Activated CD4-positive, alpha-beta T cell treated with anti-CD3 and anti-CD28 coated beads for 4 hours (primary cell): ENCODE measurements around the gene CSGALNACT2.
A peak's percentile ranks its signal among the peaks of the same experiment; 100 is the strongest.

Source experiments
- DNase-seq, 2 donors: peaks; one replicate each; pipeline ENCODE4 v3.0.0-alpha.2; 2020

Gene CSGALNACT2

GRCh38 chr10:43113201-43114087 is 24.8 kb upstream of the CSGALNACT2 start:
- DNase-seq = no peak

- DNase-seq = no peak
These were observed 24.0 kb upstream of the CSGALNACT2 start for GRCh38 chr10:43114088-43114742.

DNA sequence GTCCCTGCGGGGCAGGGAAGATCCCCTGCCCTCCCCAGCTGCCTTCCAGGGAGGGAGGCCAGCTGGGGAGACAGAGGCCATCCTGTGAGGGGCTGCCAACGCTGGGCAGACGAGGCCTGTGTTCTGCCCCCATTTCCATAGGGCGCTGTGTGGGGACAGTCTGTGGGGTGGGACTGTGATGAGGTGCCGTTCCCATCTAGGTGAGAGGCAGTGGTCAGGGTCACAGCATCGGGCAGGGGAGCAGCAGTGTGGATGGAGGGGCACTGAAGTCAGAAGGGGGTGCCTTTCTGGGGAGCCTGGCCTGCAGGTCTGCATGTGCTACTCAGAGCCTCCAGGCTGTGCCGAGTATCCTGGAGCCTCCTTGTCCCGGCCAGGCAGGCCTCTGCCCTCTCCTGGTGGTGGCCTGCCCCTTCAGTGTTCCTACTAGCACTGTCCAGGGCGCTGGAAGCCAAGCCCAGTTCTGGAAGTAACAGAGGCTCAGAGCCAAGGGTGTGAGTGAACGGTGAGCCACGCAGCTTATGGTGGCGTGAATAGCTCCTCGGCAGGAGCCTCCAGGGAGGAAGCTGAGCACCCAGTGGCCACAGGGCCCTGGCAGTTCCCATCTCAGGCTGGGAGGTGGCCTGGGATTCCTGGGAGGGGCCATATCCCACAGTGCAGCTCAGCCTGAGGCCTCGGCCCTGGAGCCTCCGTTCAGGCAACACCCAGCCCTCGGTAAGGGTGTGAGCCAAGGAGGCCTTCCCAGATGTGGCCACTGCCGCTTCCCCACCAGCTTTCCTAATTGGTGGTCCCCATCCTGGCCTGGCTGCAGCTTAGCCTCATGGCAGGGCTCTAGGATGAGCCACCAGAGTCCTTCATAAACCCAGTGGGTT is 23.3 kb upstream of the CSGALNACT2 start:
- DNase-seq = no peak

GRCh38 chr10:43115881-43116595 is 22.2 kb upstream of the CSGALNACT2 start:
- no peak for DNase-seq

DNA sequence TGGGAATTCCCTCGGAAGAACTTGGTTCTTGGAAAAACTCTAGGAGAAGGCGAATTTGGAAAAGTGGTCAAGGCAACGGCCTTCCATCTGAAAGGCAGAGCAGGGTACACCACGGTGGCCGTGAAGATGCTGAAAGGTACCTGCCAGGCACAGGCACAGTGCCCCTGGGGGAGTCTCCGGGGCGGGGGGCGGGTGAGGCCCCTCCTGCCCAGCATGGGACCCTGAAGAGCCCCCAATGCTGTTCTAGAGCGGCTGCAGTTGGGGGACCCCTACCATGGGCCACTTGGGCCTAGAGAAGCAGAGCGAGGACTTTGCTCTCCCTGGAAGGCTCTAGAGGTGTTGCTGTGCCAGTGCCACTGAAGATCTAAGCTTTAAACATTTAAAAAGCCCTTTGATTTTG is 21.6 kb upstream of the CSGALNACT2 start:
- no peak for DNase-seq

DNA sequence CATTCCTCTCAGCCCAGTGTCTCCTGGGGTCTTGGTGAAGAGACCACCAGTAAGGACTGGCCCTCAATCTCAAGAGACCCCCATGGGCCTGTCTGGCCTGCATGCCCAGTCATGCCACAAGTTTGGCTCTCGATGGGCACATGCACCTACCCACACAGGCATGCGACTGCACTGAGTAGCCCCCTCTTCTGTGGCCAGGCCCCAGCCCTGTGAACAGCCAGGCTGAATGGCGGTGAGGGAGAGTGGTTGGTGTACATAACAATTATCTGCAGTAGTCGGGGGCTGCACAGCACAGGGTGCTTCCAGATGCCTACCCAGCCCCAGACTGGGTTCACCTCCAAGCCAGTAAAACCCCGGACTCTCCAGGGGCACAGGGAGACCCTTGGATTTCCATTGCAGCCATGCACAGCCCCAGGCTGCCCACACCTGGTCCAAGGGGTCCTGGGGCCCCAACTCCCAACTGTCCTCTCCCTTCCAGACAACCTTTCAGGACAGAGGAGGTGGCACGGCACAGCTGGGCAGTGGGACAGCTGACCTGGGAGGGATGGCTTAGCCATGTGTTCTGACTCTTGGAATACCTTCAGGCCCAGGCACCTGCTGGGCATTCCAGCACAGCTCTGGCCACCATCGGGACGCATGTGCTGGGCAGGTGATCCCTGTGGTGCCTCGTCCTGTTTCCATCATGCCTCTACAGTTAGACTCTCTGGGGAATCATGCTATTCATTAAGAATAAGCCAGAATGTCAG is 21.0 kb upstream of the CSGALNACT2 start:
- DNase-seq = no peak

DNA sequence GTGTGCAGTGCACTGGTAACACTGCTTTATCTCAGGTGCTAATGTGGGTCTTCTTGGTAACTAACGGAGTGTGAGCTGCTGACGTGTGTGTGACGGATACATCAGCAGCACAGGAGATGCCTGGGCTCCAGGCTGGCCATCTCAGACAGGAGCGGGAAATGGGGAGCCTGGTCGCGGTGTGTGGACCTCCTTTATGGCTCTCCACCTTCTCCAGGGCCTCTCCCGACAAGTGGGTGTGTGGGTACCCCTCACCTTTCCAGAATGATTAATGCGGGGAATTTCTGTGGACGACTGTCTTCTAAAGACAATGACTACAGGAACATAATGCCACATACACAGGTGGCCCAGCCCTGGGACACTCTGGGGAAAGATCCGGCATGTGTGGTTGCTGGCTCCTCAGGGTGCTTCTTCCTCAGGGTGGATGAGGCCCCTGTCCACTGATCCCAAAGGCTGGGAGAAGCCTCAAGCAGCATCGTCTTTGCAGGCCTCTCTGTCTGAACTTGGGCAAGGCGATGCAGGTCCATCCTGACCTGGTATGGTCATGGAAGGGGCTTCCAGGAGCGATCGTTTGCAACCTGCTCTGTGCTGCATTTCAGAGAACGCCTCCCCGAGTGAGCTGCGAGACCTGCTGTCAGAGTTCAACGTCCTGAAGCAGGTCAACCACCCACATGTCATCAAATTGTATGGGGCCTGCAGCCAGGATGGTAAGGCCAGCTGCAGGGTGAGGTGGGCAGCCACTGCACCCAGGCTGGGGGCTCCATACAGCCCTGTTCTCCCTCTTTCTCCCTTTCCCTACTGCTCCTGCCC is 20.3 kb upstream of the CSGALNACT2 start:
- no peak for DNase-seq

- DNase-seq = no peak
These were observed 19.4 kb upstream of the CSGALNACT2 start for GRCh38 chr10:43118631-43119415.

DNA sequence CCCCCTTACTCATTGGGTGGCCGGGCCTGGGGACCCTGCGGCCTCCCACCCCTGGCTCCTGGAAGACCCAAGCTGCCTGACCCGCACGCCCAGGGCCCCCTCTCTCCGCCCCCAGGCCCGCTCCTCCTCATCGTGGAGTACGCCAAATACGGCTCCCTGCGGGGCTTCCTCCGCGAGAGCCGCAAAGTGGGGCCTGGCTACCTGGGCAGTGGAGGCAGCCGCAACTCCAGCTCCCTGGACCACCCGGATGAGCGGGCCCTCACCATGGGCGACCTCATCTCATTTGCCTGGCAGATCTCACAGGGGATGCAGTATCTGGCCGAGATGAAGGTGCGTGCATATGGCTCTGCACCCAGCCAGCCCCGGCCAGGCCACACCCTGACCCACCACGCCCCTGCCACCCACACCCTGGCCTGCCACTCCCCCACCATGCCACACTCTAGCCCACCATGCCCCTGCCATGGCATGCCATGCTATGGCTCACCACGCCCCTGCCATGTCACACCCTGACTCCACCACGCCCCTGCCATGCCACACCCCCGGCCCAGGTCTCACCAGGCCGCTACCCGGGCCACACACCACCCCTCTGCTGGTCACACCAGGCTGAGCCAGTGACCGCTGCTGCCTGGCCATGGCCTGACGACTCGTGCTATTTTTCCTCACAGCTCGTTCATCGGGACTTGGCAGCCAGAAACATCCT is 18.7 kb upstream of the CSGALNACT2 start:
- no peak for DNase-seq

- DNase-seq = no peak
These were observed 17.9 kb upstream of the CSGALNACT2 start for GRCh38 chr10:43120116-43120928.

- peak; percentile 24 to 26 for DNase-seq
These were observed 17.3 kb upstream of the CSGALNACT2 start for GRCh38 chr10:43120929-43121314.

GRCh38 chr10:43121444-43121843 is 16.8 kb upstream of the CSGALNACT2 start:
- no peak for DNase-seq

- DNase-seq = no peak
These were observed 16.1 kb upstream of the CSGALNACT2 start for GRCh38 chr10:43122096-43122495.

- no peak for DNase-seq
These were observed 15.4 kb upstream of the CSGALNACT2 start for GRCh38 chr10:43122826-43123225.

DNA sequence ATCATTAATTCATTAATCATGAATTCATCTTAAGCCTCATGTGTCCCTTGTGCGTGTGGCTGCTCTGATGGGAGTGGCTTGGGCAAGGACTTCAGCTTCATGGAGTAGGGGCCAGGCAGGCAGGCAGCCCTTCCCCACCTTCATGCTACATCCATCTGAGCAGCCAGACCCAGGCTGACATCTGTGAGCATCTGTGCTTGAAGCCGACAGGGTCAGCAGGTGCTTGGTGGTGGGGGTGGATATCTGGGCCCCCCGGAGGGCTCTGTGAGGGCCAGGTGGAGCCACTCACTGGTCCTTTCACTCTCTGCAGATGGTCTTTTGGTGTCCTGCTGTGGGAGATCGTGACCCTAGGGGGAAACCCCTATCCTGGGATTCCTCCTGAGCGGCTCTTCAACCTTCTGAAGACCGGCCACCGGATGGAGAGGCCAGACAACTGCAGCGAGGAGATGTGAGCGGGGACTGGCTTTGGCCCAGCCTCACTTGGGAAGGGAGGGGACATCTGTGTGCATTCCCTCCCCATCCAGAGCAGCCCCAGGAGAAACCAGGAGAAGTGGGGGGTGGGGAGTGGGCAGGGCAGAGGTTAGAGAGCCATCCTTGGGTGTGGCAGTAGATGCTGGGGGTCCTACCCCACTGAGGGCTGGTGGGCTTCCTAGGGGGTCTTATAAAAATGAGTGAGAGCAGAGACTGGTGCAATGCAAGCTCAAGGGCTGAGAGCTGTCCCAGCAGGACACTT is 14.7 kb upstream of the CSGALNACT2 start:
- DNase-seq = no peak

DNA sequence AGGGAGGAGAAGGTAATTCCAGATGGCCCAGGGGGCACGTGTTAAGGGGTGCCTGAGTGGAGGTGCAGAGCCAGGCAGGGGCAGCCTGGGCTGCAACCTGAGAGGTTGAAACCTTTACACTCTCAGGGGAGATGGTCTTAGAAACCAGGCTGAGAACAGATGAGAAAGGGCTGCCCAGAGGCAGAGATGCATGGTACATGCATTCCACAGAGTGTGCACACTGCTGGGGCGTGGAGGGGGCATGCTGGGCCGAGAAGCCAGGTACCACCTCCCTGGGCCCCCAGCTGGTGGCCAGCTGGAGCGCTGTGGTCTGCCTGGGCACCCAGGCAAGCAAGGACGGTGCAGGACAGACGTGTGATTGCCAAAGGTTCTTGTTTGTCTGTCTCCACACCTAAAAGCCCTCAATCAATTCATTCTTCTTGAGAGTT is 14.1 kb upstream of the CSGALNACT2 start:
- no peak for DNase-seq

GRCh38 chr10:43124574-43125273 is 13.5 kb upstream of the CSGALNACT2 start:
- no peak for DNase-seq
